GM23248 (cell line): ENCODE measurements around the gene ANKRD29.

Experiments used
- EZH2 ChIP-seq: fragments of 200-600 bp; sonication (generic); IDR thresholded peaks from 2 replicates; pipeline ENCODE4 v1.6.1; 2018; ENCODE audit warnings: antibody characterized with exemption, mild to moderate bottlenecking; ENCODE audit not compliant: insufficient read depth, poor library complexity, severe bottlenecking
- EZH2phosphoT487 ChIP-seq: fragments of 200-600 bp; sonication (generic); IDR thresholded peaks from 2 replicates; pipeline ENCODE4 v1.6.1; 2018; ENCODE audit warnings: antibody characterized with exemption, moderate library complexity, mild to moderate bottlenecking, low read depth; ENCODE audit not compliant: insufficient read depth

- TF ChIP-seq EZH2 (no peak), EZH2phosphoT487 (no peak)
These were observed 79.4 kb downstream of the ANKRD29 start for GRCh38 chr18:23583071-23583865.
